ENCODE measurements around the gene TMLHE.
"Not testable (repeated sequence)": the region's sequence is repeated elsewhere in the genome, so short reads cannot be mapped to it uniquely, and the experiment has no call there.

GRCh38 chrX:155458471-155458870, 154.3 kb downstream of the TMLHE start, which contains the start of gene F8A3:
- not testable (repeated sequence) for TF ChIP-seq CTCF (IDR thresholded peaks at IDR 0.05; ENCODE audit: insufficient read depth, low read depth, low read length); EZH2 (IDR thresholded peaks at IDR 0.05; ENCODE audit: insufficient read depth, low read length)

Data from astrocyte (in vitro differentiated cells and primary cell).